Measurements from ENCODE around the gene ACSM3.

DNA sequence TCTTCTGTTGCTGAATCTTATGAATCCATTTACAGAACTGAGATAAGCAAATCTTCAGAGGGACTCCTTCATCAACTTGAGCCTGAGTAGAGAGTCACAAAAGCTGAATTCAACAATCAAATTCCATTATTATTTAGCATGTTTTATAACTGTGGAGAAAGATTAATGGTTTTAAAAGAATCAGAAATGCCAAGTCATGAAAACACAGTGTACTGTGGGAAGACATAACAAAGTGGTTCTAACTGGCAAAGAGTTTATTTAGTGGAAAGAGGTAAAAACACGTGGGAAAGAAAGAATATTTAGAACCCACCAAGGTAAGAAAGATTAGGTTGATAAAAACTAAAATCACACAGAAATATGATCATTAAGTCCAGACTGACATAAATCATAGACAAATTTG is 37.5 kb downstream of the ACSM3 start:
- TF ChIP-seq POLR2A (IDR thresholded peaks at IDR 0.05; ENCODE audit: low read length), result no peak
- TF ChIP-seq GATA1 (IDR thresholded peaks at IDR 0.05; ENCODE audit: low read depth, low read length), result no peak
